K562 (cell line): ENCODE results near the gene LRRC4C. TPM values are rescaled to one million over a fixed set of nuclear protein-coding genes. Genes with fewer than 3 reads are reported as not detected.

Source experiments
- ATAC-seq: fragments of 200-7000 bp; cut with Tn5 transposase; 3 replicates; pipeline ENCODE4 v1.9.1; 2020; ENCODE audit warnings: moderate library complexity
- BruUV-seq: library from RNA; stranded (reverse); fragments of 400-500 nt; replicated peaks from 2 replicates; lab custom pipeline; 2021; lab: Mats Ljungman, UMichigan
- CTCF ChIA-PET: fragments of 300-600 bp; formaldehyde crosslinking; extraction: SDS; loops from one replicate; lab custom pipeline; 2021; ENCODE audit warnings: low intra/inter-chr PET ratio; lab: Yijun Ruan, JAX
- POLR2A ChIA-PET: fragments of 300-600, 350-650 bp; sonication (Branson Sonifier 250); formaldehyde crosslinking; extraction: SDS; loops from one replicate; lab custom pipeline; 2021; ENCODE audit warnings: antibody characterized with exemption, inconsistent platforms; lab: Yijun Ruan, JAX
- DNase-seq, 4 experiments: peaks; one replicate each; pipeline versions ENCODE4 v3.0.0 to v3.0.0-alpha.2; 2011 to 2018; ENCODE audit warnings: low spot score in 3 of 4, mixed read lengths in 3 of 4; ENCODE audit errors: extremely low read depth in 1 of 4
- FAIRE-seq: peaks from 2 replicates; lab custom pipeline; 2011; peaks lifted over from hg19 to GRCh38; lab: Jason Lieb, UNC
- H2AFZ ChIP-seq: 2 replicates; pipeline ENCODE4 v1.6.0; 2011; ENCODE audit warnings: low read depth, low read length, control low read depth, inconsistent platforms
- H3K27ac ChIP-seq: fragments of 200-600 bp; 3 replicates; pipeline ENCODE4 v1.8.0; 2011; ENCODE audit warnings: low read depth, mild to moderate bottlenecking, control low read depth, inconsistent platforms, low read length, moderate library complexity, mixed read lengths; ENCODE audit errors: extremely low read depth
- H3K27me3 ChIP-seq, 2 experiments: fragments of 300-600 bp in 1 of 2; 2 replicates in 1 of 2; 3 replicates in 1 of 2; pipeline versions ENCODE4 v1.6.0 to v1.8.0; 2011; ENCODE audit warnings: inconsistent platforms in 2 of 2, low read length in 2 of 2, mild to moderate bottlenecking in 1 of 2, mixed read lengths in 1 of 2, moderate library complexity in 1 of 2; ENCODE audit not compliant: control insufficient read depth in 2 of 2, insufficient read depth in 2 of 2
- H3K36me3 ChIP-seq: fragments of 300-600 bp; 3 replicates; pipeline ENCODE4 v1.8.0; 2011; ENCODE audit warnings: mild to moderate bottlenecking, low read length, inconsistent platforms; ENCODE audit not compliant: control insufficient read depth, insufficient read depth
- H3K4me1 ChIP-seq, 2 experiments: fragments of 200-600 bp in 1 of 2; replicated peaks in 1 of 2; 2 replicates in 1 of 2; 3 replicates in 1 of 2; pipeline versions ENCODE4 v1.5.1 to v1.8.0; 2011; ENCODE audit warnings: inconsistent platforms in 2 of 2, low read length in 2 of 2, mild to moderate bottlenecking in 1 of 2, mixed read lengths in 1 of 2, moderate library complexity in 1 of 2; ENCODE audit not compliant: control insufficient read depth in 2 of 2, insufficient read depth in 2 of 2
- H3K4me2 ChIP-seq: 2 replicates; pipeline ENCODE4 v1.6.1; 2011; ENCODE audit warnings: low read length, control low read depth, inconsistent platforms, mixed read lengths; ENCODE audit not compliant: insufficient read depth
- H3K4me3 ChIP-seq: fragments of 200-600 bp; sonication (generic), shearing (Covaris generic); 2 replicates; pipeline ENCODE4 v1.5.1; 2016; ENCODE audit warnings: control low read depth, inconsistent platforms
- H3K79me2 ChIP-seq: fragments of 200-600 bp; 3 replicates; pipeline ENCODE4 v1.8.0; 2011; ENCODE audit warnings: low read length, inconsistent platforms; ENCODE audit not compliant: control insufficient read depth, insufficient read depth
- H3K9ac ChIP-seq, 2 experiments: 2 replicates each; pipeline versions ENCODE4 v1.6.0 to v1.6.1; 2011; ENCODE audit warnings: low read depth in 2 of 2, low read length in 2 of 2, control low read depth in 1 of 2, inconsistent platforms in 1 of 2, mild to moderate bottlenecking in 1 of 2, mixed read lengths in 1 of 2; ENCODE audit not compliant: insufficient read depth in 1 of 2
- H3K9me1 ChIP-seq: one replicate; pipeline ENCODE4 v1.6.0; 2011; ENCODE audit warnings: inconsistent platforms, mild to moderate bottlenecking, low read length, moderate library complexity; ENCODE audit not compliant: control insufficient read depth, insufficient read depth
- H3K9me3 ChIP-seq: replicated peaks from 2 replicates; pipeline ENCODE4 v1.5.1; 2011; ENCODE audit warnings: low read depth, low read length, inconsistent platforms; ENCODE audit not compliant: control insufficient read depth, insufficient read depth
- H4K20me1 ChIP-seq: replicated peaks from 2 replicates; pipeline ENCODE4 v1.6.1; 2011; ENCODE audit warnings: low read length, inconsistent platforms, mixed read lengths; ENCODE audit not compliant: control insufficient read depth, insufficient read depth
- E2F4 ChIP-seq: sonication (generic); formaldehyde crosslinking; IDR thresholded peaks from 2 replicates; pipeline ENCODE4 v1.8.0; 2022; ENCODE audit warnings: mild to moderate bottlenecking, low read depth, missing genetic modification reagents
- ESRRA ChIP-seq: fragments of 450-650 bp; IDR thresholded peaks from 2 replicates; pipeline ENCODE4 v1.6.1; 2014; ENCODE audit warnings: low read depth, mild to moderate bottlenecking, moderate library complexity, borderline replicate concordance
- FOXJ3 ChIP-seq: sonication (generic); formaldehyde crosslinking; IDR thresholded peaks from 2 replicates; pipeline ENCODE4 v1.4.0; 2020; ENCODE audit warnings: mild to moderate bottlenecking, missing genetic modification reagents
- HDAC8 ChIP-seq: fragments of 450-650 bp; IDR thresholded peaks from 2 replicates; pipeline ENCODE4 v1.6.1; 2016; ENCODE audit warnings: mild to moderate bottlenecking, missing genetic modification characterization, moderate library complexity, missing compliant biosample characterization
- HMBOX1 ChIP-seq: sonication (generic); IDR thresholded peaks from 2 replicates; pipeline ENCODE4 v1.6.1; 2016
- IRF1 ChIP-seq: sonication (generic); formaldehyde crosslinking; IDR thresholded peaks from 2 replicates; pipeline ENCODE4 v1.8.0; 2022; ENCODE audit warnings: missing genetic modification reagents, mild to moderate bottlenecking, borderline replicate concordance
- MCM3 ChIP-seq: fragments of 450-650 bp; IDR thresholded peaks from 2 replicates; pipeline ENCODE4 v1.6.1; 2016
- NR1H2 ChIP-seq: sonication (generic); formaldehyde crosslinking; IDR thresholded peaks from 2 replicates; pipeline ENCODE4 v1.4.0; 2020; ENCODE audit warnings: mild to moderate bottlenecking, missing genetic modification reagents
- PHTF2 ChIP-seq: fragments of 250-450 bp; sonication (Bioruptor Pico); IDR thresholded peaks from 2 replicates; pipeline ENCODE4 v1.5.0; 2021; ENCODE audit warnings: mild to moderate bottlenecking
- PML ChIP-seq: IDR thresholded peaks from 2 replicates; pipeline ENCODE4 v1.6.1; 2012; ENCODE audit warnings: low read length, inconsistent platforms
- PTRF ChIP-seq: fragments of 450-650 bp; IDR thresholded peaks from 2 replicates; pipeline ENCODE4 v1.6.1; 2016; ENCODE audit warnings: mild to moderate bottlenecking, missing genetic modification characterization, missing compliant biosample characterization
- TAL1 ChIP-seq: fragments of 450-650 bp; IDR thresholded peaks from 2 replicates; pipeline ENCODE4 v1.6.1; 2016; ENCODE audit warnings: mild to moderate bottlenecking
- TRIM24 ChIP-seq, 2 experiments: fragments of 450-650 bp; IDR thresholded peaks; 2 replicates each; pipeline ENCODE4 v1.6.1; 2016
- TSC22D4 ChIP-seq: fragments of 450-650 bp; IDR thresholded peaks from 2 replicates; pipeline ENCODE4 v1.6.1; 2016; ENCODE audit warnings: missing genetic modification characterization, missing biosample characterization, control low read depth
- ZNF589 ChIP-seq: fragments of 200-800 bp; sonication (Bioruptor generic); IDR thresholded peaks from 2 replicates; pipeline ENCODE4 v1.6.1; 2016; ENCODE audit warnings: low read depth, missing genetic modification characterization, missing compliant biosample characterization
- ZNF644 ChIP-seq: fragments of 200-800 bp; sonication (Bioruptor generic); IDR thresholded peaks from 2 replicates; pipeline ENCODE4 v1.6.1; 2016; ENCODE audit warnings: low read depth, missing genetic modification characterization, missing compliant biosample characterization
- ZNF740 ChIP-seq, 3 experiments: fragments of 200-800 bp in 1 of 3; sonication (Bioruptor generic) in 1 of 3; sonication (generic) in 1 of 3; formaldehyde crosslinking in 1 of 3; IDR thresholded peaks; 2 replicates each; pipeline versions ENCODE4 v1.6.1 to v1.8.0; 2016 to 2022; ENCODE audit warnings: mild to moderate bottlenecking in 2 of 3, missing compliant biosample characterization in 2 of 3, missing genetic modification characterization in 2 of 3, missing genetic modification reagents in 1 of 3
- WGBS: fragments of 100-300 bp; shearing (Covaris generic); methylation state at CpG from one replicate; pipeline ENCODE4 v1.1.6; 2016; ENCODE audit warnings: low coverage, mixed read lengths; ENCODE audit not compliant: insufficient coverage; ENCODE audit errors: missing lambda C conversion rate; 5-methylcytosine and 5-hydroxymethylcytosine counted together
- in situ Hi-C: fragments of 300-500 bp; cut with MboI; formaldehyde crosslinking; loops from 4 replicates; pipeline ENCODE4 v1.15.0; 2018; ENCODE audit warnings: inconsistent platforms, mixed read lengths
- intact Hi-C: fragments of 100-400 bp; cut with micrococcal nuclease; formaldehyde crosslinking; loops from 2 replicates; pipeline ENCODE4 v1.14.2; 2022
- polyA plus RNA-seq, 8 experiments: library from polyadenylated mRNA; depleted of rRNA in 4 of 8; stranded (reverse) in 5 of 8; unstranded in 3 of 8; fragments of >200 nt; fragmentation: Nextera tagmentation in 2 of 8; fragmentation: Illumina TruSeq in 1 of 8; extraction: Ambion mirVana in 2 of 8; extraction: Trizol in 1 of 8; gene quantifications; 2 replicates each; pipeline versions ENCODE4 v1.2.1 to v1.2.3, GENCODE V29; 2011 to 2014; ENCODE audit warnings: inconsistent platforms in 1 of 8, missing spikeins in 1 of 8
- total RNA-seq, 7 experiments: library from RNA; depleted of rRNA in 6 of 7; stranded (reverse); fragments of >200 nt in 6 of 7; fragmentation: Illumina TruSeq in 2 of 7; extraction: Trizol in 2 of 7; gene quantifications; 2 replicates each; pipeline versions ENCODE4 v1.2.1 to v1.2.3, GENCODE V29; 2011 to 2021; ENCODE audit warnings: low replicate concordance in 1 of 7

Gene LRRC4C
- total and polyA plus RNA-seq, 9 of the 15 experiments (the other 6 are each of a cell fraction or from before 2014, with no cell fraction given): not detected

GRCh38 chr11:40354121-40354520, 1105.3 kb downstream of the LRRC4C start:
- FAIRE-seq: no peak
- ChIA-PET POLR2A (no interaction called here), CTCF (no interaction called here)
- in situ Hi-C loops: no loop called here
- Histone ChIP-seq H3K4me1 (no peaks in the 10 kb centered on the region), H3K27ac (no peak overlapping the region), H3K9ac (no peak overlapping the region), H2AFZ (no peak overlapping the region), H4K20me1 (no peaks in the 10 kb centered on the region), H3K9me1 (no peaks in the 10 kb centered on the region), H3K79me2 (no peaks in the 10 kb centered on the region), H3K4me3 (no peak overlapping the region), H3K36me3 (no peaks in the 10 kb centered on the region), H3K4me2 (no peak overlapping the region), H3K27me3 (no peaks in the 10 kb centered on the region), H3K9me3 (no peaks in the 10 kb centered on the region)
- ATAC-seq: no peak
- DNase-seq: no peak
- no TSS peak for BruUV-seq
- 2% methylated on average over 4 of the region's 4 CpGs for WGBS
- intact Hi-C loops: no loop called here
- TF ChIP-seq PHTF2 (CRISPR knock-in tag) (no peak), PTRF (no peak), TRIM24 (IDR thresholded peaks at IDR 0.05) (no peak), FOXJ3 (no peak), NR1H2 (no peak), IRF1 (CRISPR knock-in tag) (no peak), HMBOX1 (no peak), ESRRA (no peak), MCM3 (no peak), ZNF589 (CRISPR knock-in tag) (no peak), TAL1 (no peak), TSC22D4 (tag) (no peak), HDAC8 (no peak), ZNF644 (tag) (no peak), E2F4 (CRISPR knock-in tag) (no peak), PML (no peak), ZNF740 (CRISPR knock-in tag; IDR thresholded peaks at IDR 0.05) (no peak), ZNF740 (tag; IDR thresholded peaks at IDR 0.05) (no peak)
